GM10847 (cell line): ENCODE measurements around the gene LMBR1L.

Experiments used
- POLR2A ChIP-seq: IDR thresholded peaks from 2 replicates; pipeline ENCODE4 v1.6.1; 2011; ENCODE audit not compliant: insufficient read length; ENCODE audit errors: extremely low read depth

Gene LMBR1L

GRCh38 chr12:49110464-49111155, at the start of gene LMBR1L:
Gene LMBR1L (minus strand): TSS chr12:49110847. CDS start chr12:49110555, 292 bp downstream.
- TF ChIP-seq POLR2A: peak; percentile 71

- TF ChIP-seq POLR2A: no peak
Measured at GRCh38 chr12:49160399-49160798, 49.8 kb upstream of the LMBR1L start.

- no peak for TF ChIP-seq POLR2A
Measured at GRCh38 chr12:49154221-49154620, 43.6 kb upstream of the LMBR1L start.

GRCh38 chr12:49147384-49147783, 36.7 kb upstream of the LMBR1L start:
- no peak for TF ChIP-seq POLR2A

GRCh38 chr12:49146406-49146805, 35.8 kb upstream of the LMBR1L start:
- TF ChIP-seq POLR2A: no peak

- TF ChIP-seq POLR2A: no peak
Measured at GRCh38 chr12:49144384-49144783, 33.7 kb upstream of the LMBR1L start.

GRCh38 chr12:49138999-49139398, 28.4 kb upstream of the LMBR1L start:
- no peak for TF ChIP-seq POLR2A

GRCh38 chr12:49138587-49138986, 27.9 kb upstream of the LMBR1L start:
- TF ChIP-seq POLR2A: no peak

GRCh38 chr12:49137476-49137875, 26.8 kb upstream of the LMBR1L start:
- TF ChIP-seq POLR2A: no peak

- TF ChIP-seq POLR2A: no peak
Measured at GRCh38 chr12:49133590-49133989, 22.9 kb upstream of the LMBR1L start.

- no peak for TF ChIP-seq POLR2A
Measured at GRCh38 chr12:49133014-49133413, 22.4 kb upstream of the LMBR1L start.

- TF ChIP-seq POLR2A: no peak
Measured at GRCh38 chr12:49131894-49132461, 21.3 kb upstream of the LMBR1L start.

GRCh38 chr12:49131051-49131893, 20.6 kb upstream of the LMBR1L start, which contains the start of gene TUBA1B:
Gene TUBA1B (minus strand): TSS chr12:49131395. CDS start chr12:49131300, 95 bp downstream.
- TF ChIP-seq POLR2A: peak; percentile 100

- TF ChIP-seq POLR2A: peak; percentile 52
Measured at GRCh38 chr12:49130151-49131050, 19.8 kb upstream of the LMBR1L start.
